Adipocyte (in vitro differentiated cells): Measurements from ENCODE around the gene RNF130.
"Not testable (repeated sequence)": the region's sequence is repeated elsewhere in the genome, so short reads cannot be mapped to it uniquely, and the experiment has no call there.

Experiments
- DNase-seq: peaks from one replicate; pipeline ENCODE4 v3.0.0-alpha.2; 2015; ENCODE audit warnings: low read depth
- H3K27me3 ChIP-seq: replicated peaks from 2 replicates; pipeline ENCODE4 v1.7.0; 2013; ENCODE audit warnings: mild to moderate bottlenecking, low read length, moderate library complexity; ENCODE audit not compliant: control insufficient read depth, insufficient read depth
- H3K36me3 ChIP-seq: 2 replicates; pipeline ENCODE4 v1.7.0; 2013; ENCODE audit warnings: low read length, mild to moderate bottlenecking, moderate library complexity; ENCODE audit not compliant: control insufficient read depth, insufficient read depth, severe bottlenecking
- H3K4me1 ChIP-seq: 2 replicates; pipeline ENCODE4 v1.7.0; 2013; ENCODE audit warnings: mild to moderate bottlenecking, low read length, moderate library complexity; ENCODE audit not compliant: control insufficient read depth, insufficient read depth
- H3K4me3 ChIP-seq: 2 replicates; pipeline ENCODE4 v1.7.0; 2013; ENCODE audit warnings: mild to moderate bottlenecking, low read length, moderate library complexity
- H3K9ac ChIP-seq: 2 replicates; pipeline ENCODE4 v1.7.0; 2013; ENCODE audit warnings: mild to moderate bottlenecking, low read length, moderate library complexity
- H3K9me3 ChIP-seq: 2 replicates; pipeline ENCODE4 v1.7.0; 2013; ENCODE audit warnings: mild to moderate bottlenecking, low read length, moderate library complexity; ENCODE audit not compliant: control insufficient read depth

The RNF130 gene

DNA sequence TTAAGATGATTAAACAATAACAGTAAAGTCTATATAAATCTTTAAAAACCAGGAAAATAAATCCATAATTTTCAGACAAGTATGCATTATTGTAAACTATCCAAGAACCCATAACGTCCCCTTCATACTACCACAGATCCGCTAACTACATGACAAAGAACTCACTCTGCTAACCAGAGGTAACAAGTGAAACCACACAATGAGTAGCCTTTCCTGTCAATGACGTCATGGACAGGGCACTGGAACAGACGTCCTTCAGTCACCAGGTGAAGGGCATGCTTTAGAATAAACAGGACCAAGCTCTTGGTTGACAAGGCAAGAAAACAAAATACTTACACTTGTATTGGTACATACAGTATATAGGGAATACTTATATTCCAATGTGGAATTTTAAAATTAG, 45.2 kb downstream of the RNF130 start:
- H3K4me1 ChIP-seq, result peaks cover 3% of the 10 kb centered on the region
- H3K36me3 ChIP-seq, result peaks cover 6% of the 10 kb centered on the region
- H3K4me3 ChIP-seq, result no peak overlapping the region
- no peak for DNase-seq
- no peaks in the 10 kb centered on the region for H3K9me3 ChIP-seq
- no peak overlapping the region for H3K9ac ChIP-seq
- H3K27me3 ChIP-seq, result no peaks in the 10 kb centered on the region

GRCh38 chr5:180021900-180022299, 49.7 kb downstream of the RNF130 start:
- DNase-seq, result no peak
- Histone ChIP-seq H3K4me1 (peaks cover 2% of the 10 kb centered on the region), H3K36me3 (peaks cover 6% of the 10 kb centered on the region), H3K9ac (no peak overlapping the region), H3K9me3 (no peaks in the 10 kb centered on the region), H3K4me3 (no peak overlapping the region), H3K27me3 (no peaks in the 10 kb centered on the region)

DNA sequence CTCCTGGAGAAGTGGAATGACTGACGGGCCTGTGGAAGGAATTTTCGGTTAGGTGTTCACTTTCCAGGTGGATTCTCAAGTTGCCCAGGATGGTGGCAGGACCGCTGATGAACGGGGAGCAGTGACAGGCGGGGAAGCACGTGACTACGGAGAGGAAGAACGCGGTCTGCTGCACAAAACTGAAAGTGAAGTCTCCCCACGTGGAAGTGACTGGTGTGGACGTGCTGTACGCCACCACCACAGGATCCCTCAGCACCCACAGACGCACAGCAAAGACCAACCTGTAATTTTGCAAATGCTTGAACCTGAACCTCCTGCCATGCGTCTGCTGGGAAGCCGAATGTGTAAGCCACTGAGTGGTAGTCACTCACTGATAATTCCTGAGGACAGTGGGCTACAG, 51.4 kb downstream of the RNF130 start:
- peaks cover 6% of the 10 kb centered on the region for H3K36me3 ChIP-seq
- no peaks in the 10 kb centered on the region for H3K9me3 ChIP-seq
- no peaks in the 10 kb centered on the region for H3K27me3 ChIP-seq
- no peak for DNase-seq
- H3K4me3 ChIP-seq, result no peak overlapping the region
- no peak overlapping the region for H3K9ac ChIP-seq
- H3K4me1 ChIP-seq, result no peaks in the 10 kb centered on the region

DNA sequence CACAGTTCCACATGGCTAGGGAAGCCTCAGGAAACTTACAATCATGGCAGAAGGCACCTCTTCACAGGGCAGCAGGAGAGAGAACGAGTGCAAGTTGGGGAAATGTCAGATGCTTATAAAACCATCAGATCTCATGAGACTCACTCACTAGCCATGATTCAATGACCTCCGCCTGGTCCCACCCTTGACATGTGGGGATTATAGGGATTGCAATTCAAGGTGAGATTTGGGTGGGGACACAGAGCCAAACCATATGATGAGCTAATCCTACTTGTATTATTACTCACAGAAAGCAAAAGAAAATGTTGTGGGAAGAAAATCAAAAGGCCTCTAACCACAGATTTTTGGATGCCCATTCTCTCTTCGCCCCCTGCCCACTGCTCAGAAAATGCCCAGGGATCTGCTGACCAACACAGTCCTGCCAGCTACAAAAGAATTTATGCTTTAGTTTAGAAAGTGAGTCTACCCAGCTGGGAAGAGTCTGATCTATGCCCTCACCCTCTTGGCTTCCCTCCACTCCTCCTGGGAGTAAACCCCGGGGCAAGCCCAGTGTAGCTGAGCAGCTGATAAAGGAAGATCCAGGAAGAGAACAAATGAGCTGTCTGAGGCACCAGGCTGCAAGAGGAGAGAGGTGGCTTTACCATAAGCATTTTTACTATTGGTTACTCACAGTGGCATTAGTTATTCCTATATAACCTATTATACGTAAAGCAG, 53.1 kb downstream of the RNF130 start:
- Histone ChIP-seq H3K4me1 (peaks cover 4% of the 10 kb centered on the region), H3K9ac (no peak overlapping the region), H3K9me3 (no peaks in the 10 kb centered on the region), H3K36me3 (peaks cover 6% of the 10 kb centered on the region), H3K4me3 (no peak overlapping the region), H3K27me3 (no peaks in the 10 kb centered on the region)
- DNase-seq, result peak; percentile 7

GRCh38 chr5:180015523-180015922, 56.0 kb downstream of the RNF130 start:
- H3K9ac ChIP-seq, H3K27me3 ChIP-seq, H3K4me1 ChIP-seq, H3K4me3 ChIP-seq, H3K9me3 ChIP-seq, DNase-seq: not testable (repeated sequence)
- H3K36me3 ChIP-seq, result peaks cover 17% of the 10 kb centered on the region

GRCh38 chr5:180013678-180014077, 57.9 kb downstream of the RNF130 start:
- Histone ChIP-seq H3K27me3 (no peaks in the 10 kb centered on the region), H3K4me3 (no peak overlapping the region), H3K4me1 (peaks cover 4% of the 10 kb centered on the region), H3K36me3 (peaks cover 12% of the 10 kb centered on the region), H3K9ac (no peak overlapping the region), H3K9me3 (no peaks in the 10 kb centered on the region)
- DNase-seq, result no peak

GRCh38 chr5:180012316-180012715, 59.2 kb downstream of the RNF130 start:
- Histone ChIP-seq H3K4me1 (peaks cover 4% of the 10 kb centered on the region), H3K9ac (no peak overlapping the region), H3K4me3 (no peak overlapping the region), H3K36me3 (peaks cover 12% of the 10 kb centered on the region), H3K27me3 (no peaks in the 10 kb centered on the region), H3K9me3 (no peaks in the 10 kb centered on the region)
- DNase-seq, result no peak

- no peak for DNase-seq
- H3K9me3 ChIP-seq, result no peaks in the 10 kb centered on the region
- no peak overlapping the region for H3K9ac ChIP-seq
- H3K4me3 ChIP-seq, result no peak overlapping the region
- H3K36me3 ChIP-seq, result peaks cover 12% of the 10 kb centered on the region
- no peaks in the 10 kb centered on the region for H3K27me3 ChIP-seq
- H3K4me1 ChIP-seq, result peaks cover 8% of the 10 kb centered on the region
Observed at GRCh38 chr5:180010636-180011035, 60.9 kb downstream of the RNF130 start.

DNA sequence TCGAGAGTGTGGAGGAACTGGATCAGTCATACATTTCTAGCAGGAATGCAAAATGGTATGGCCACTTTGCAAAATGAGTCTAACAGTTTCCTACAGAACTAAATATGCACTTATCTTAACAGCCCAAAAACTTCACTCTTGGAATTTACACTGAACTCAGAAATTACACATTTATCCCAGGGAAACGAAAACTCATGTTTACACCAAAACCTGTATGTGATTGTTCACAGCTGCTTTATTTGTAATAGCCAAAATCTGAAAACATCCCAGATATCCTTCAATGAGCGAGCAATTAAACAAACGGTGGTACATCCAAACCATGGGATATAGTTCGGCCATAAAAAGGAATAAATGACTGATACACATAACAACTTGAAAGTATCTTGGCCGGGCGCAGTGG, 62.0 kb downstream of the RNF130 start:
- DNase-seq, result no peak
- Histone ChIP-seq H3K27me3 (no peaks in the 10 kb centered on the region), H3K9ac (no peak overlapping the region), H3K36me3 (peaks cover 12% of the 10 kb centered on the region), H3K4me1 (peaks cover 8% of the 10 kb centered on the region), H3K4me3 (no peak overlapping the region), H3K9me3 (no peaks in the 10 kb centered on the region)

- peaks cover 12% of the 10 kb centered on the region for H3K36me3 ChIP-seq
Observed at GRCh38 chr5:180008433-180008832, 63.1 kb downstream of the RNF130 start.

GRCh38 chr5:180007582-180007981, 64.0 kb downstream of the RNF130 start:
- H3K4me3 ChIP-seq, result no peak overlapping the region
- H3K4me1 ChIP-seq, result peaks cover 4% of the 10 kb centered on the region
- H3K9me3 ChIP-seq, result no peaks in the 10 kb centered on the region
- H3K9ac ChIP-seq, result no peak overlapping the region
- peaks cover 9% of the 10 kb centered on the region for H3K36me3 ChIP-seq
- DNase-seq, result no peak
- H3K27me3 ChIP-seq, result no peaks in the 10 kb centered on the region

More at GRCh38 chr5:180008433-180008832, 63.1 kb downstream of the RNF130 start:
- DNase-seq, result no peak
- Histone ChIP-seq H3K9me3 (no peaks in the 10 kb centered on the region), H3K9ac (no peak overlapping the region), H3K4me1 (peaks cover 4% of the 10 kb centered on the region), H3K27me3 (no peaks in the 10 kb centered on the region), H3K4me3 (no peak overlapping the region)

DNA sequence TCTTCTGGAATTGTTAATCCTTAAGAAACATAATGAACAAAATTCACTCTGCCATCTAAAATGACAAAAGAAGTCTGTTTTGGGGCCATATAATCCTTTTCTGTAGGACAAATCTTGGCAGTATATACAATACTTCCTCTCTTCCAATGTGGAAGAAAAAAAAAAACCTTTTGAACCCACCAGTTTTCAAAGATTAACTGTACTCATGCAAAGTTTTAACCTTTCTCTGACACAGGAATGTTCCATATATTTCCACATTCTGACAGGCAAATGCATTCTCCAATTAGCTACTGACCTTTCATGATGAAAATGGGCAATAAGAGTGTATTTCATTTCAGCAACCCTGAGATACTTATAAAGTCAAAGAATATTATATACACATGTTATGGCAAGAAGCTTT, 65.4 kb downstream of the RNF130 start:
- no peak overlapping the region for H3K4me3 ChIP-seq
- H3K4me1 ChIP-seq, result peaks cover 11% of the 10 kb centered on the region
- DNase-seq, result peak; percentile 76
- H3K9ac ChIP-seq, result no peak overlapping the region
- no peaks in the 10 kb centered on the region for H3K9me3 ChIP-seq
- peaks cover 8% of the 10 kb centered on the region for H3K36me3 ChIP-seq
- no peaks in the 10 kb centered on the region for H3K27me3 ChIP-seq
